HG02943 (cell line): ENCODE measurements around the gene ACTR1A.
"Not testable (repeated sequence)": the region's sequence is repeated elsewhere in the genome, so short reads cannot be mapped to it uniquely, and the experiment has no call there.

Experiments used
- ATAC-seq: cut with Tn5 transposase; IDR thresholded peaks from one replicate; pipeline ENCODE4 v1.9.1; 2021; ENCODE audit warnings: mild to moderate bottlenecking, low read depth, moderate library complexity; ENCODE audit not compliant: unreplicated experiment

Gene ACTR1A

DNA sequence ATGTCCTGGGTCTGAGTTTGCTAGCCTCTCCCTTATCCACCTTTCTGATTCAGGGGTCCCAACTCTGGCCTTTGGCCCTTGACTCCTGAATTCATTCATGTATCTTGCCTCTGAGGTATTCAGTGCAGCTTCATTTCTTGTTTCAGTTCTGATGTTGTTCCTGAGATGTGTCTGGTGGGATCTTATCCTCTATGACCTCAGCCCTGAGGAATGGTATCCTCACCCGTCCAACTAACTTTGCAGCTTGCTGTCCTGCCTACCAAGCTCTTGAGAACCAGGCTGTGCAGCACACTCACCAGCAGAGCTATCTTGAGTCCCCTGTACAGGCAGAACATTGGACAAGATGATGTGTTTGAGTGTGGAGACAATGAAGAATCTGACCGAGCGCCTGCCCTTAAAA is 15.0 kb upstream of the ACTR1A start:
- ATAC-seq = no peak

DNA sequence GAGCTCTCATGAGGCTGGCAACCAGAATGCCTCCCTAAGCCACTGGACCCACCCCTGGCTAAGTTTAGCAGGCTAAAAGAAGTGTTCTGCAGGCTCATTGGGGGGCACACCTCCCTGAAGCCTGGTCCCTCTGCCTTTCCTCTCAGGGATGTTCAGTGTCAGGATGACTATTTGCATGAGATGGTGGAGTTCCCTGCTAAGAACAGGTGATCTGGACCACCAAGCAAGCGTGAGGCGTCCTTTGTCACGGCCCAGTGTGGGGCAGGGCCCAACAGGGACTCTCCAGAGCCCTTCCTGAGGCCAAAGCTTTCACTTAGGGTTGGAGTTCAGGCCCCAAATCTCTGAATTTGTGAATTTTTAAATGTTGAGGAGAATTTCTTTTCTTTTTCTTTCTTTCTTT is 13.2 kb upstream of the ACTR1A start:
- ATAC-seq = no peak

DNA sequence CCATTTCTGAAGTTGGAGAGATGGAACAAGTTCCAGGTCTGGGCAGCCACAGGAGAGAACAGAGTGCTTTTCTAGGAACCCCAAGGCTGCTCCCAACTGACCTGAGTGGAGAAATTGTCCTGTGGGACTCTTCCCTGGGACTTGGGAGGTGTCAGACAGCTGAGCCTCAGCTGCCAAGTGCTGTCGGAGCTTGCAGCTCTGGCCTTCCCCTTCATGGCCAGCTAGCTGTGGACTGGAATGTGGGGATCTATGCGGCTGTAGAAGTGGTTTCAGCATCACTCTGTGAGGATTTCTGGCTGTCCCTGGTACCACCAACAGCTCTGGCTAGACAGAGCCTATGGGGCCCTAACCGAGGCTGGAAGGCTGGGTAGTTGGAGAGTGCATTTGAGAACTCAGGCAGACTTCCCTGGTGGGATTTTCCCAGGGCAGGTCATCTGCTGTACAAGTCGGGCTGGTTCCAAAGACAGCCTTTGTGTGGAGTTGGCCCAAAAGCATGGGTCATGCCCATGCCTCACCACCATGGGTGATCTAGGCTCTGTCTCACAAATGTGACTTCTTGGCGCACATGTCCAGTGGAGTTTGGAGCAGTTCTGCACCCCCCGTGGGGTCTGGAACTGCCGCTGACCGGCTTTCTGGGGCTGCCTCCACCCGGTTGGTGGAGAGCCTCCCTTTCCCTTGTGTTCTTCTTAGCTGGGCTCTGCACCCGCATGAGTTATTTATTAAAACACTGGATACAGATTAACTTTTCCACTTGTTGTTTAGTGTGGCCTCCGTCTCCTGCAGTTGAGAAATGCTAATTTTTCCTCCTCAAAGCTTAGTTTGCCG is 12.2 kb upstream of the ACTR1A start:
- ATAC-seq = no peak

DNA sequence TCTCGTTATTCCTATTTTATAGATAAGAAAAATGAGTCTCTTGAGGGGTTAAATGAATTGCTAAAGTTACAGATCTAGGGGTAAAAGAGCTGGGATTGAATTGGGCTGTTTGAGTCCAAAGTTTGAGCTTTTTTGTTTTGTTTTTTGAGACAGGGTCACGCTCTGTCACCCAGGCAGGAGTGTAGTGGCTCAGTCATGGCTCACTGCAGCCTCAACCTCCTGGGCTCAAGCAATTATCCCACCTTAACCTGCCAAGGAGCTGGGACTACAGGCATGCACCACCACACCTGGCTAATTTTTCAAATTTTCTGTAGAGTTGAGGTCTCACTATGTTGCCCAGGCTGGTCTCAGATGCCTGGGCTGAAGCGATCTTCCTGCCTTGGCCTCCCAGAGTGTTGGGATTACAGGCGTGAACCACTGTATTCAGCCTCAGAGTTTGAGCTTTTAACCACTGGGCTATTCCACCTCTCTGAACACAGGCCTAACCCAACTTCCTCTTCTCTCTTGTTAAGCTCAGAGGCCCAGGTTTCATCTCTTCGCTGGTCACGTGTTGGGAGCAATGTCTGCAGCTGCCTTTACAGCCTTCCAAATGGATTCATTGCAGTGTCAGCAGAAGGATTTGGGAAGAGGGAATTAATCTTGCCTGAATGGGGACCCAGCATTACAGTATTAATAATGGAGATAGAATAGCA is 9.2 kb upstream of the ACTR1A start:
- no peak for ATAC-seq

DNA sequence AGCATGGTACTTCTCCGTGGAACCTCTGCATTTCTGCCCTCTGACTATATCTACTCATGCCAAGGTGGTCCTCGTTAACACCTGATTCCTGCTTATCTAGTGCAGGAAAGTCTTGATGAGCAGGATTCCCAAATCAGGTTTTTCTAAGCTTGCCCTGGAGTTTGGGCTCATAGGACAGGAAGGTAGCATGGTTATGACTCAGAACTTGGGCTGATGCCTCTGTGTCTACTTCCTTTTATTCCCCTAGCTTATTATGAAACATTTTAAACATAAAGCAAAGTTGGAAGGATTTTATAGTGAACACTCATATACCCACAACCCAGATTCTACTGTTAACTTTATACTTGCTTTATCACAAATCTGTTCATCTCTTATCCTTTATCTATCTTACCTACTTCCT is 6.9 kb upstream of the ACTR1A start:
- no peak for ATAC-seq

DNA sequence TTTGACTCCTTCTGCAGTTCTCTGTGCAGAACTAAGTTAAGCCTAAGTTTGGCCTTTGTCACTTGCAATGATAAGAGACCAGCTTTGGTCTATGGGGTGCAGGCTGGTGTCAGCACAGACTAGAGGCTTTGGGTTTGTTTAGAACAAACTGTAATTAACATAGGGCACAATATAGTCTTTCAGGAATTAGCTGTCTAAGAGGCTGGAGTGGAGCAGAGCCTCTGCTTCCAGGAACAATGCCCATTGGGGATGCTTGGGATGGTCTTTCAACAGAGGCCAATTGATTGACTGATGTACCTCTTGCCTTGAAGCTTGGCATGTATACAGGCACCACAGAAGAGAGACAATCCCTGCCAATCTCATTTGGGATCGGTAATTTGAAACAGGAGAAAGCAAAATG is 6.0 kb upstream of the ACTR1A start:
- ATAC-seq = no peak

DNA sequence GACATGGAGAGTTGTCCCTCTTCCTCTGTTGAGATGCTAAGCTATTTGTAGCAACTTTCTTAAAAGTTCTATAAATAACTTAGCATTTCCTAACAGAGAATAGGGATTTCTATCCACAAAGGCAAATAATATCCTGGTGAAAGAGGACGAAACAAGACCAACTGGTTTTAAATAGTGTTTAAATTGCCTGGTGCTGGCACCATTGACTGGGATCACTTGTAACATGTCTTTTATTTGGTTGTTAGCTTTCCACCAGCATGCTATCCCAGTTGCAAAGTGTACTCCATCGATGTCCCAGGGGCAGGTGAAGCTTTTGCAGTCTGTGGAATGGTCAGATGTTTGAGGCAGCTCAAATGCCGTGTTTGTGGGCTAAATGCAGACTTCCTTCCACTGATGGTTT is 5.0 kb upstream of the ACTR1A start:
- ATAC-seq = no peak

DNA sequence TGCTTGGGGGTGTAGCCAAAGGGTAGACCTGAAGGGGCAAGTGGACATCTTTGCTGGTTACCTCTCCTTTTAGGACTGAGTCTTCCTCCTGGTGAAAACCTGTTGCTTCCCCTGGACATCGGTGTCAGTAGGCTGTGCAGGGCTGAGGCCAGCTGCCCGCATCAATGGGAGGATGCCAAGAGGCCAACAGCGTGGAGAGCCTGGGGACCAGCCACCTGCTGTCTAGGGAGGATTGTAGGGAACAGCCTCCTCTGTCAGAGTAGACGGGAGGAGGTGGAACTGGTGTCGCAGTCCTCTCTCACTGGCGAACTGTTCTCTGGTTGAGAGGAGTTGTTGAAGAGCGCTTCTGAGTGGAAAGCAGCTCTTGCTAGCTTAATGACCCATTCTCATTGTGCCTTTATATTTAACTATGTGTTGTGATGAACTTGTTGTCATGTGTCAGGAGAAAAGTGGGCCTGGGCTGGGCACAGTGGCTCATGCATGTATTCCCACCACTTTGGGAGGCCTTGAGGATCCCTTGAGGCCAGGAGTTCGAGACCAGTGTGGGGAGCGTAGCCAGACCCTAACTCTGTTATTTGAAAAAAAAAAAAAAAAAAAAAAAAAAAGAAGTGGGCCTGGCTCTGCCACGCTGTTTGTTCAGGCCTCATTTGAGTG is 3.1 kb upstream of the ACTR1A start:
- no peak for ATAC-seq

DNA sequence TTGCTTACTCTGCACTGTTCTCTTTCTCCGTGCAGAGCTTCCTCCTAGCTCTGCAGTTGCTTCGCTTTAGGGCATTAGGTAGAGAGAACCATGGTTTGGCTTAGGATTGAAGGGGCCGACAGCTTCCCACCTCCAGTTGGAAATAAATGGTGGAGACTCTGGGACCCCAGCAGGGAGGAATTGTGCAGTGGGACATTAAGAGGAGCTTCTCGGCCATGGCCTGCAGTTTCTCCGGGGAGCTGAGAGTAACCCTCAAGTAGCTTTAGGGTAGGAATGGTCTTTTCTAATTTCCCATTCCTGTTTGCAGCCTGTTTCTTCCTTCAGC is 2.4 kb upstream of the ACTR1A start:
- ATAC-seq = no peak

DNA sequence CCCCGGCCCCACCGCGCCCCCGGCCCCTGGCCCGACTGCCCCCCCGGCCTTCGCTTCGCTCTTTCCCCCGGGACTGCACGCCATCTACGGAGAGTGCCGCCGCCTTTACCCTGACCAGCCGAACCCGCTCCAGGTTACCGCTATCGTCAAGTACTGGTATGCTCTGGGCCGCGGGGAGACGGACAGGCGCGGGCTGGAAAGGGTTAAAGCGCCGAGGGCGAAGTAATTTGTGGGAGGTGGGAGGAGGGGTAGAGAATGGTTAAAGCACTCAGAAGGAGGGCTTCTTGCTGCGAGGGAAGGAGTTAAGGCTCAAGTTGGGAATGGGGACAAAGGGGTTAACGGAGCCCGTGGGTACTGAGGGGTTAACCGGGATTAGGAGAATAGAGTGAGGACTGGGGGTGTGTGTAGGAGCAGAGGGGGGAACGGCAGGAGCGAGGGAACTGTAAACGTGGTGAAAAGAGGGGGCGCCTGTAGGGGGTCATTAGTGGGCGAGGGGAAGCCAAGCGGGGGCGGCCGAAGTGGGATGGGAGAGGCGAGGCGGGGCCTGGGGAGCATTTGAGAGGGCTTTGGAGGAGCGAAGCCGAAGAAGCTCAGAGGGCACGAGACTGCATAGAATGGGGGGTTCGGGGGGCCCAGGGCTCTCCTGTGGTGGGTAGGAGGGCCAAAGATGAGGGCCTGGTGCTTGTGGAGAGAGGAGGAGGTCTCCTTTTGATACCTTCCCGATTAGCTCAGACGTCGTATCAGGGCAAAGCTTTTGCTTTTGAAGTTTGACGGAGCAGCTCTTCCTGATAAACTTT is 1.9 kb upstream of the ACTR1A start:
- ATAC-seq = no peak

DNA sequence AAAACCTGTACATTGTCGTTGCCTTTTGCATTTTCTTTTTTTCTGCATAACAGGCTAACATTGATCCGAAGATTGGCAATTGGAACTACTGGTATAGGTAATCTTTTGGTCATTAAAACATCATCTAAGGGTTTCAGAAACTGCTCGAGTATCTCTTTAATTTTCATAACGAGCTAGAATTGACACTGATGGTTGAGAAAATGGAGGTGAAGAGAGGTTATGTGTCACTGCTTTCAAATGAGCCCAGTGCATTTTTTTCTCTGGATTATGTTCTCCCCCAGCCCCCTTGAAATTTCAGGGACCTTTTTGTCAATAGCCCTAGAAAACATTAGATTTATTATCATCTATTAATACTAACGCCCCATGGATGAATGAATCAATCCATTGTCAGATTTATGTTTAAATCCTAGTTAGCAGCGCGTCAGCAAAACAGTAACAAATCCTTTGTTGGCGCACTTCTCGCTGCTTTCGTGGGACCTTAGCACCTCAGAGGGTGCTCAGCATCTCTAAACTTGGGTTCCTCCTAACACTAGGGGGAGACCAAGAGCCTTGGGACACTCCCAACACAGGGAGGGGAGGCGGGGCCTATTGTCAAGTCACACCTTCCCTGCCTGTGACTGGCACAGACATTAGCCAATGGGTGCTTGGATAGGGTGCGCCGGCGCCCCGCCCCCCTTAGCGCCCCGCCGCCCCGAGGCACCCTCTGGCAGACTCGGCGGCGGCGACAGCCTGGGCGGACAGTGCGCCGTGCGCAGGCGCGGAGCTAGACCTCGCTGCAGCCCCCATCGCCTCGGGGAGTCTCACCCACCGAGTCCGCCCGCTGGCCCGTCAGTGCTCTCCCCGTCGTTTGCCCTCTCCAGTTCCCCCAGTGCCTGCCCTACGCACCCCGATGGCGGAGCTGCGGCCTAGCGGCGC is 1.0 kb upstream of the ACTR1A start, which contains the start of gene SUFU:
TSS of gene SUFU (plus strand) at position 709 of the 915 bp plus-strand sequence. CDS start at position 890, 181 bp downstream.
- ATAC-seq = peak; percentile 46

DNA sequence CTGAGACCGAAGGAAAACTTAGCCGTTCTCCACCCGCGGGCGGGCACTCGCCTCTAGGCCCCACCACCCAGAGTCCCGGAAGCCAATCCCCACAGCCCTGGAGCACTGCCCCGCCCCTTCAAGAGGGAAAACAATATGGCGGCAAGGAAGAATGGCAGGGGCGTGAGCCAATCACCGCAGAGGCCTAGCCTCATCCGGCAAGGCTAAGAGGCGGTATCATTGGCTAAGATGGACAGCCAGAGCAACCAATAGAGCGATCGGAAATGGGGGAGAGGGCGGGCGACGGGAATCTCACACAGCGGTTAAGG is 529 bp downstream of the ACTR1A start:
- ATAC-seq = peak; percentile 73

DNA sequence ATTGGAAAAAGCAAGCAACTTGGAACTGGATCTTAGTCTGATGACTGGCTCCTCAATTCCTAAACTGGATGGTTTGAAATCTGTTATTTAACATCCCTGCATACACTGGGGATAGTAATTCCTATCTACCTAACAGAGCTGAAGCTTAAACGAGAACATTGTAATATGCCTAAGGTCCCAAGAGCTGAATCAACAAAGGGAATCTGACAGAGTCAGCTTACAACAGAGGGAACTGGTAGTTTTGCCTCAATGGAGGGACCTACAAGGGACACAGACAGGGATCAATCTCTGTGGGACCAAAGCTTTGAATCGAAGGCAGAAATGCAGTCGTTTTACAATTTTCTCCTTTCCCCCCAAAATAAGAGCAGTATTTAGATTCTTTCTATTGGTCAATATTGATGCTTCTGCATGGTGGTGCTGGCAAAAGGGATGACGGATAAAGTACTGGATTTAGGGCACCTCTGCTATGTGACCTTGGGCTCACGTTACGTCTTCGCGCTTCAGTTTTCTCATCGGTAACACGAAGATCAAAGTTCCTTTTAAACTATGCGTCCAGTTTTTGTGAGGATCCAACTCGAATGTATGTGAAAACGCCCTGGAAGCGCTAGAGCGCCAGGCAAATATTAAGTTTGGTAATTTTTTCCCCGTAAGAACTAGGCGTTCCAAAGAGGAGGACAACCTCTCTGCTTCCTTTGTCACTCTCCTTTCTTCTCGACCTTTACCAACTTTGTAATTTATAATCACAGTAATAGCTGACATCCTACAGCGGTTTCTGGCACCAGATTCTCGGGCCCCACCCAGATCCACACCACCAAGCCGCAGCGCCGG is 1.1 kb downstream of the ACTR1A start:
- no peak for ATAC-seq

DNA sequence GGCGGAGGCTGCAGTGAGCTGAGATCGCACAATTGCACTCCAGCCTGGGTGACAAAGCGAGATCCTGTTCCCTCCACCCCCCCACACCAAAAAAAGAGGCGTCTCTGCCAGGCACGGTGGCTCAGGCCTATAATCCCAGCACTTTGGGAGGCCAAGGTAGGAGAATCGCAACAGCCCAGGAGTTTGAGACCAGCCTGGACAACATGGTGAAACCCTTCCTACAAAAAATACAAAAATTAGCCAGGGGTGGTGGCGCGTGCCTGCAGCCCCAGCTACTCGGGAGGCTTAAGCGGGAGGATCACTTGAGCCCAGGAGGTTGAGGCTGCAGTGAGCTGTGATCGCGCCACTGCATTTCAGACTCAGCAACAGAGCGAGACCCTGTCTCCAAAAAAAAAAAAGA is 1.8 kb downstream of the ACTR1A start:
- ATAC-seq = not testable (repeated sequence)

DNA sequence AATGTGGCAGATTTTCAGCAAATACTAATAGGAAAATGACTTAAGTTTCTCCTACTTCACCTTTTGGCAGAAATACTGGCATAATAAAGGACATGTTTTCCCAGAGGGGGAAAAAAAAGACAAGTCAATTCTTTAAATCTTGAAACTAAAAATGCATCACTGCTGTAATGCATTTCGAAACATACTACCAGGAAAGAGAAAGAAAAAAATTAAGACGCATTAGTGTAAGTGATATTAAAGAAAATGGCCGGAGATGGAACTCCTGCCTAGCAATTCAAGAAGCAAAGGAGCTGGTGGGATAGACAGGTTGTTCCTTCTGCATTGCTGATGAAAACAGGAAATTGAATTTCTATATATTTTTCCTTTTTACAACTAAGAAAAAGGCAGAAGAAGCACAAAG is 3.2 kb downstream of the ACTR1A start:
- ATAC-seq = no peak

DNA sequence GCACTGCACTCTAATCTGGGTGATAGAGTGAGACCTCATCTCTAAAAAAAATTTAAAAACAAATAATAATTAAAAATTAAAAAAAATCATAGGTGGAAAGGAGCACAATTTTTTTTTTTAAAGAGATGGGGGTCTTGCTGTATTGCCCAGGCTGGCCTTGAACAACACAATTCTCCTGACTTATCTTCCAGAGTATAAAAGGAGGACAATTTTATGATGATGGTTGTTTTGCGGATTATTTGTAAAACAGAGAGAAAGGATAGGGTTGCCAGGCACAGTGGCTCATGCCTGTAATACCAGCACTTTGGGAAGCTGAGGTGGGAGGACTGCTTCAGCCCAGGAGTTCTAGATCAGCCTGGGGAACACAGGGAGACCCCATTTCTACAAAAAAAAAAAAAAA is 5.0 kb downstream of the ACTR1A start:
- ATAC-seq = no peak

DNA sequence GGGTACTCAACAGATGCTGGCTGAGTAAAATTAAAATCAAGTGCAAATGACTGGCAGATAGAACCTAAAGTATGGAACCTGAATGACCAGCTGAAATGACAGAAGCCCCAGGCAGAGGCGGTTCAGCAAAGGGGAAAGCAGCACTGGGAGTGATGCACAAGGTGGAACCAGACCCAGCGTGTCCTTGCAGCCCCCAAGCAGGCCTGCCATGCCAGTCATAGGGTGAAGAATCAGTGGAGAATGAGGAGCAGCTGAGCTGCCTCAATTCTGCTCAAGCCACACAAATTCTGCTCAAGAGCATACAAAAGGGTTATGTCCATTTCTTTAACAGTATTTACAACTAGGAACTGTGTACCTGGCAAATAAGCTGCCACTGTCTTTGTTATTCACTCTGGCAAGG is 8.7 kb downstream of the ACTR1A start:
- ATAC-seq = no peak

DNA sequence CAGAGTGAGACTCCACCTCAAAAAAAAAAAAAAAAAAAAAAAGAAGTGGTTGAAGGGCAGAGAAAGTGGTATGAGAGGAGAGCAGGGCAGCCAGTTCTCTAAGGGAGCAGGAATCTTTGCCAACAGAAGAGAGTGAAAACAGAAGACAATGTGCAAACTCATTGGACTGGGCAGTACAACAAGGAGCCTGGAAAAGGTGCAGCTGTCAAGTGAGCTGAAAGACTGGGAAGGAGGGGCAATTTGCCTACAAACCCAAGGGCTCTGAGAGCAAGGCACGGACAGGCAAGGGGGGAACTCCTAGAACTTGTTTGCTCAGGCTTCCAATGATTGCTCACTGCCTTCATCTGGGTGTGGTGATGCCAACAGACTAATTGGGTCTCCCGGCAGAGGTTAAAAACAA is 9.5 kb downstream of the ACTR1A start:
- no peak for ATAC-seq

DNA sequence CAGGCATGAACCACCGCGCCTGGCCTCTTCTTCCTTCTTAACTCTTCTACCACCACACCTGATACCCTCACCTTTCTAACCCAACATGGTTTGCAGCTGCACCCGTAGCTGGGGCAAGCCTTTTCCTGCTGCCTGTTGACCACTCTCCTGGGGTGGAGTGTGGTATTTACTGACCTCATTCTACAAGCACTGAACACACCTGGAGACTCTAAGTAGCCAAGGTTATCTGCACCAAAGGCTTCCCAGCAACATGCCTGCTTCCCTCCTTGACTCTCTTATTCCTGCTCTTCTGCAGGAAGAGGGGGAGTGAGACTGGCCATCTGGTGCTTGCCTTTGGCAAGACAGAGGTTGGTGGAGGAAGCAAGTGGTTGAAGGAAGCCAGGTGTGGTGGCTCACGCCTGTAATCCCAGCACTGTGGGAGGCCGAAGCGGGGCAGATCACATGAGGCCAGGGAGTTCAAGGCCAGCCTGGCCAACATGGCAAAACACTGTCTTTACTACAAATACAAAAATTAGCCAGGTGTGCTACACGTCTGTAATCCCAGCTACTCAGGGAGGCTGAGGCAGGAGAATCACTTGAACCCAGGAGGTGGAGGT is 10.1 kb downstream of the ACTR1A start:
- ATAC-seq = no peak
